ENCODE measurements around the gene ANKRD10.
A peak's percentile ranks its signal among the peaks of the same experiment; 100 is the strongest.
"Not testable (repeated sequence)": the region's sequence is repeated elsewhere in the genome, so short reads cannot be mapped to it uniquely, and the experiment has no call there.

Gene ANKRD10

GRCh38 chr13:110952135-110952534 lies 37.3 kb upstream of the ANKRD10 start:
- H3K36me3 ChIP-seq (replicated peaks); H3K4me1 ChIP-seq; H3K9me3 ChIP-seq; DNase-seq (ENCODE audit: low spot score in 2 of 2); H3K4me3 ChIP-seq; H3K27me3 ChIP-seq (ENCODE audit: low read depth); in situ Hi-C loops (cut with MboI; ENCODE audit: low sequenced_read_pairs): not testable (repeated sequence)

DNA sequence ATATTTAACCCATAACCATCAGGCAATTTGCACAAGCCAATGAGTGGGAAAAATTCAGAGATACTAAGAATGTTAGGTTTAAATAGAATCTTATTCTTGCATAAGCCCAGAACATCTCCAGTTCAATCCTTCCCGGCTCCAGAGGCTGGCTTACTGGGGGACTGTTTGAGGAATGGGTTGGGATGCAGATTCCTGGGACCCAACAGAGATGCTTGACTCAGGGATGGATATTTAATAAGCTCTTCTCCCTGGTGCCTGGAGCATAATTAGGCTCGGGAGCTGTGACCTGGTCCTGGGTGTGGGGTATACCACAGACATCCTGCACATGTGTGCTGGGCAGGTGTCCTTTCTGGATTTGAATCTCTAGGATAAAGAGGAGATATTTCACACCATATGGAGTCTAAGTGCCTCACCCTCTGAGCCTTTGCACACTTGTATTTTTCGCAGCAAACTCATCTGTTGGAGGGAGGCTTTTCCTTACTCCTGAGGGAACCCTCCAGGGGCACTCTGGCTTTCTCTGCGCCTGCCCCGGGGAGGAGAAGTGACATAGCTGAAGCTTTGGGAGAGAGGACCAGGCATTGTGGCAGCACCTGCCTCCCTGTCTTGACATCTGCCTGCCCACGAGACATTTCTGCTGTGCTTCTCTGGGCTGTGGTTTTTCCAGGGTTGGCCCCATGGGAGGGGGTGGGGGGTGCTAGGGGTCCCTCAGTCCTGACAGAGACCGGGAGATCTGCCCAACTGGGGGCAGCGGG lies 36.1 kb upstream of the ANKRD10 start:
- Histone ChIP-seq H3K4me1 (no peaks in the 10 kb centered on the region), H3K36me3 (replicated peaks) (no peaks in the 10 kb centered on the region), H3K4me3 (no peak overlapping the region), H3K9me3 (no peaks in the 10 kb centered on the region), H3K27me3 (ENCODE audit: low read depth) (no peaks in the 10 kb centered on the region)
- in situ Hi-C loops (cut with MboI; ENCODE audit: low sequenced_read_pairs): no loop called here
- no peak for DNase-seq (ENCODE audit: low spot score in 2 of 2)

DNA sequence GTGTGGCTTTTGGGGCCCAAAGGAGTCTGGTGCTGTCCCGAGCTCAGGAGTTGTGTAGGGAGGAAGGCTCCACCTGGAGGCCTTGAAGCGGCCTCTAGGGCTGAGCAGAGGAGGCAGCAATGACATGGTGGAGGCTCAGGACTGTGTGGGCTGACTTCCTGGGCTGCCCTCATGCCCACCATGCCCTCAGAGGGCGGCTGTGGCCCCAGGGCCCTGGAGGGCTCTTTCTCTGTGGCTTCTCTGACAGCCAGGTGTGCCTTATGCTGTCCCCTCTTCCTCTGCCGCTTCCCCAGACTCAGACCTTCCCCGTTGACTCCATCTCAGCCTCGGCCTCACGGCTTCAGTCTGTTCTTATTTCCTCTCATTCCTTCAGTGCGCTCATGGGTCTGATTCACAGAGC lies 35.5 kb upstream of the ANKRD10 start:
- Histone ChIP-seq H3K36me3 (replicated peaks) (no peaks in the 10 kb centered on the region), H3K9me3 (no peaks in the 10 kb centered on the region), H3K4me1 (no peaks in the 10 kb centered on the region), H3K27me3 (ENCODE audit: low read depth) (no peaks in the 10 kb centered on the region), H3K4me3 (no peak overlapping the region)
- DNase-seq (ENCODE audit: low spot score in 2 of 2): no peak
- in situ Hi-C loops (cut with MboI; ENCODE audit: low sequenced_read_pairs): no loop called here

- Histone ChIP-seq H3K36me3 (replicated peaks) (no peaks in the 10 kb centered on the region), H3K27me3 (ENCODE audit: low read depth) (no peaks in the 10 kb centered on the region), H3K4me1 (no peaks in the 10 kb centered on the region), H3K9me3 (no peaks in the 10 kb centered on the region), H3K4me3 (no peak overlapping the region)
- no peak for DNase-seq (ENCODE audit: low spot score in 2 of 2)
- in situ Hi-C loops (cut with MboI; ENCODE audit: low sequenced_read_pairs): no loop called here
Observed at GRCh38 chr13:110949628-110950027, 34.8 kb upstream of the ANKRD10 start.

DNA sequence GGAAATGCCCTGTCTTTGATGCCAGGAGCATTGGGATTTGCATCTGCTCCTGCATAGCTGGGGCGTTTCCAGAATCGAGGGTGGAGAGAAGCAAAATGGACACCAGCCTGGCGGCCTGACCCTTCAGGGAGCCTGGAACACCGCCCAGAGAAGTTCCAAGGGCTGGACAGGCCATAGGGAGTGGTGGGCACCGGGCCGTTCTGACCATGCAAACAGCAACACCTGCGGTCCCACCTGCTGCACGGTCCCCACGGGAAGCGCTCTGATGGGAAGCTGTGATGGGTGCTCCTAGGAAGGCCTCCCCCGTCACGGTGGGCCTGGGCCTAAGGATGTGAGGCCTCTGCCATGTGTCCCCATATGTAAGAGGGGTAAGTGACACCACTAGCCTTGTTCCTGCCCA lies 34.2 kb upstream of the ANKRD10 start:
- Histone ChIP-seq H3K4me3 (no peak overlapping the region), H3K9me3 (no peaks in the 10 kb centered on the region), H3K27me3 (ENCODE audit: low read depth) (no peaks in the 10 kb centered on the region), H3K36me3 (replicated peaks) (no peaks in the 10 kb centered on the region), H3K4me1 (no peaks in the 10 kb centered on the region)
- DNase-seq (ENCODE audit: low spot score in 2 of 2): no peak
- in situ Hi-C loops (cut with MboI; ENCODE audit: low sequenced_read_pairs): no loop called here

DNA sequence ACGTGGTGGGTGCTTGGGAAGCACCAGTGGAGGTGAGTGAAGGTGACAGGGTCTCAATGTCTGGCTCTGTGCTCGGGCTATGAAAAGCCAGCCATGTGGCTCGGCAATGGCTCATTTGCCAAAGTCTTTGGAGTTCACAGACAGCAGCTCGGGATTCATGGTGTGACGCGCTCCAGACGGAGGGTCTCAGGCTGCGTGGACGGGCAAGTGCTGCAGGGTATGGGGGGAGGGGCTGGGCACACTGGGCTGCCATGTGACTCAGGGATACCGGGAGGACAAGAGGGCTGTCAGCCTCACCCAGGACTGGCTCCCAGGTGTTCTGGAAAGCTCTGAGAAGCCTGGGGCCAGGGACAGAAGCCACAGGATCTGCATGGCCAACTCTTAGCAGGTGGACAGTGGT lies 32.5 kb upstream of the ANKRD10 start:
- DNase-seq (ENCODE audit: low spot score in 2 of 2); H3K27me3 ChIP-seq (ENCODE audit: low read depth); H3K4me3 ChIP-seq; H3K4me1 ChIP-seq; H3K9me3 ChIP-seq; H3K36me3 ChIP-seq (replicated peaks); in situ Hi-C loops (cut with MboI; ENCODE audit: low sequenced_read_pairs): not testable (repeated sequence)

DNA sequence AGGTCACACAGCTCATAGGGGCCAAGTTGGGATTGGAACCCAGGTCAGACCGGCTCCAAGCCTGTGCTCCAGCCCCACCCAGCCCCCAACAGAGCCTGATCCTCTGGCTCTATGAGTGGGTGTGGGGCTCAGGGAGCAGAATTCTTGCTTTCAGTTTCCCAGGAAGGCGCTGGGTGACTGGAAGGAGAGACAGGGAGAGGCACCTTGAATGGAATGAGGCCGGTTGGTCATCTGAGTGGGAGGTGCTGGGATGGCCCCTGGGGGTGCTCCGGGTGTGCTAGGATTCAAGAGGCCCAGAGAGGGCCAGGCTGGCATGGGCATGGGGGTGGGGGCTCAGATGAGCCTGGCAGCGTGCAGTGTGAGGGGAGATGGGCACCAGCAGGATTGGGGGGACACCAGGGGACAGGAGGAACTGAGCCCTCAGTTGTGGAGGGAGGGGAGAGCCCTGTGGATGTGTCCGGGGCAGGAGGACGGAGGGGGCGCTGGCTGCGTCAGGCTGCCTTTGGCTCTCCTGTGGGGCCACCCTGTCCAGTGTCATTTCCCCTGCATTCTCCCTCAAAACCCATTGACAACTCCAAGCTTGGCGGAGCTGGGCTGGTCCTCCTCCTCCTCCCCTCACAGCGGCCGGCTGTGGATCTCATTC lies 31.2 kb upstream of the ANKRD10 start:
- Histone ChIP-seq H3K36me3 (replicated peaks) (no peaks in the 10 kb centered on the region), H3K4me1 (no peaks in the 10 kb centered on the region), H3K27me3 (ENCODE audit: low read depth) (no peaks in the 10 kb centered on the region), H3K9me3 (no peaks in the 10 kb centered on the region), H3K4me3 (no peak overlapping the region)
- in situ Hi-C loops (cut with MboI; ENCODE audit: low sequenced_read_pairs): no loop called here
- no peak for DNase-seq (ENCODE audit: low spot score in 2 of 2)

GRCh38 chr13:110944968-110945927 lies 30.4 kb upstream of the ANKRD10 start:
- no peaks in the 10 kb centered on the region for H3K4me1 ChIP-seq
- in situ Hi-C loops (cut with MboI; ENCODE audit: low sequenced_read_pairs): no loop called here
- DNase-seq (ENCODE audit: low spot score in 2 of 2): no peak

DNA sequence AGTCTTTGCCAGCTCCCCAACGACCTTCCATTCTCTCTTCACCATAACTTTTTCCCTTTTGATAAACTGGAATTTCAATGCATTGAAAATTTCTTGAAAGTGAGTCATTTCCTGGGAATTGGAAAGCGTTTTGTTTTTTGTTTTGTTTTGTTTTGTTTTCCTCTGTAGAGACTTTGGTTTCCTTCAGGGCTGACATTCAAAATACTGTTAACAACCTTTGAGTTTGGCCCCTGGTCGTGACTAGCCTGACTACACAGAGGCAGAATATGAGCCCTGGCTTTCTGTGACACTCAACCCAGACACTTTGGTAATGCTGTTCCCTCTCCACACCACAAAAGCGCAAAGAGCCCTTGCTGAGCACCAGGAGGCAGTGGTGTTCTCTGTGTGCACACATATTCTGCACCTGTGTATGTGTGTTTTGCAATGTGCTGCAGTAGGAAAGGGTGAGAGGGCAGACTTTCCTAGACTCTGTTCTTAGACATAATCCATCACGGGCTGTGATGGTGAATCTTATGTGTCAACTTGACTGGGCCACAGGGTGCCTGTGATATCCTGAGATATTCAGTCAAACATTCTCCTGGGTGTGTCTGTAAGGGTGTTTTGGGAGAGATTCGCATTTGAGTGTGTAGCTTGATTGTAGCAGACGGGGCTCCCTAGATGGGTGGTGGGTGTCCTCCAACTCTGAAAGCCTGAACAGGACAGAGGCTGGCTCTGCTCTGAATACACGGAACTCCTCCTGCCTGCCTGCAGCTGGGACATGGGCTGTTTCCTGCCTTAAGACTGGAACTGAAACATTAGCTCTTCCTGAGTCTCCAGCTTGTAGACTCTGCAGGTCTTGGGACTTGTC lies 29.5 kb upstream of the ANKRD10 start:
- Histone ChIP-seq H3K4me1 (no peaks in the 10 kb centered on the region), H3K36me3 (replicated peaks) (no peaks in the 10 kb centered on the region), H3K9me3 (no peaks in the 10 kb centered on the region), H3K27me3 (ENCODE audit: low read depth) (no peaks in the 10 kb centered on the region), H3K4me3 (no peak overlapping the region)
- DNase-seq (ENCODE audit: low spot score in 2 of 2): peak in 1 of 2 experiments; percentile 29
- in situ Hi-C loops (cut with MboI; ENCODE audit: low sequenced_read_pairs): no loop called here

More at GRCh38 chr13:110944968-110945927, 30.4 kb upstream of the ANKRD10 start:
- Histone ChIP-seq H3K4me3 (no peak overlapping the region), H3K9me3 (no peaks in the 10 kb centered on the region), H3K27me3 (ENCODE audit: low read depth) (no peaks in the 10 kb centered on the region), H3K36me3 (replicated peaks) (no peaks in the 10 kb centered on the region)

- in situ Hi-C loops (cut with MboI; ENCODE audit: low sequenced_read_pairs): no loop called here
- Histone ChIP-seq H3K27me3 (ENCODE audit: low read depth) (no peaks in the 10 kb centered on the region), H3K4me3 (no peak overlapping the region), H3K36me3 (replicated peaks) (no peaks in the 10 kb centered on the region), H3K9me3 (no peaks in the 10 kb centered on the region), H3K4me1 (no peaks in the 10 kb centered on the region)
- no peak for DNase-seq (ENCODE audit: low spot score in 2 of 2)
Observed at GRCh38 chr13:110942248-110942981, 27.5 kb upstream of the ANKRD10 start.

DNA sequence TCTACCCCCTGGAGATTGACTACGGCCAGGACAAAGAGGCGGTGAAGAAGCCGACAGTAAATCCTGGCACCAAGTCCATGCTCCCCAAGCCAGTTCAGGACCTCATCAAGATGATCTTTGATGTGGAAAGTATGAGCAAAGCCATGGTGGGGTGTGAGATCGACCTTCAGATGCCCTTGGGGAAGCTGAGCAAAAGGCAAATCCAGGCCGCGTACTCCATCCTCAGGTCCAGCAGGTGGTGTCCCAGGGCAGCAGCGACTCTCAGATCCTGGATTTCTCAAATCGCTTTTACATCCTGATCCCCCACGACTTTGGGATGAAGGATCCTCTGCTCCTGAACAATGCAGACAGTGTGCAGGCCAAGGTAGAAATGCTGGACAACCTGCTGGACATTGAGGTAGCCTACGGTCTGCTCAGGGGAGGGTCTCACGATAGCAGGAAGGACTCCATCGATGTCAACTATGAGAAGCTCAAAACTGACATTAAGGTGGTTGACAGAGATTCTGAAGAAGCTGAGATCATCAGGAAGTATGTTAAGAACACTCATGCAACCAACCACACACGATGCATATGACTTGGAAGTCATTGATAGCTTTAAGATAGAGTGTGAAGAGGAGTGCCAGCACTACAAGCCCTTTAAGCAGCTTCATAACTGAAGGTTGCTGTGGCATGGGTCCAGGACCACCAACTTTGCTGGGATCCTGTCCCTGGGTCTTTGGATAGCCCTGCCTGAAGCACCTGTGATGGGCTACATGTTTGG lies 24.0 kb upstream of the ANKRD10 start:
- H3K27me3 ChIP-seq (ENCODE audit: low read depth): no peaks in the 10 kb centered on the region
- in situ Hi-C loops (cut with MboI; ENCODE audit: low sequenced_read_pairs): no loop called here
- H3K4me1 ChIP-seq: no peaks in the 10 kb centered on the region
- DNase-seq (ENCODE audit: low spot score in 2 of 2): no peak
- H3K36me3 ChIP-seq (replicated peaks): no peaks in the 10 kb centered on the region
- no peak overlapping the region for H3K4me3 ChIP-seq
- no peaks in the 10 kb centered on the region for H3K9me3 ChIP-seq

DNA sequence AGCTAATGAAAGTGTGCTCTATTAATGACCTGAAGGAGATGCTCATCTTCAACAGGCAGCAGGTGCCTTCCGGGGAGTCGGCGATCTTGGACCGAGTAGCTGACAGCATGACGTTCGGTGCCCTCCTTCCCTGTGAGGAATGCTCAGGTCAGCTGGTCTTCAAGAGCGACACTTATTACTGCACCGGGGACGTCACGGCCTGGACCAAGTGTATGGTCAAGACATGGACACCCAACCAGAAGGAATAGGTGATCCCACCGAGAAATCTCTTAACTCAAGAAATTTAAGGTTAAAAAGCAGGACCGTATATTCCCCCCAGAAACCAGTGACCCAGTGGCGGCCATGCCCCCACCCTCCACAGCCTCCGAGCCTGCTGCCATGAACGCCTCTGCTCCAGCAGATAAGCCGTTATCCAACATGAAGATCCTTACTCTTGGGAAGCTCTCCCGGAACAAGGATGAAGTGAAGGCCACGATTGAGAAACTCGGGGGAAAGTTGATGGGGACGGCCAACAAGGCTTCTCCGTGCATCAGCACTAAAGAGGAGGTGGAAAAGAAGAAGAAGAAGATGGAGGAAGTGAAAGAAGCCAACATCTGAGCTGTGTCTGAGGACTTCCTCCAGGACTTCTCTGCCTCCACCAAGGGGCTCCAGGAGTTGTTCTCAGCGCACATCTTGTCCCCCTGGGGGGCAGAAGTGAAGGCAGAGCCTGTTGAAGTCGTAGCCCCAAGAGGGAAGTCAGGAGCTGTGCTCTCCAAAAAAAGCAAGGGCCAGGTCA lies 22.8 kb upstream of the ANKRD10 start:
- no peak overlapping the region for H3K4me3 ChIP-seq
- no peaks in the 10 kb centered on the region for H3K4me1 ChIP-seq
- H3K9me3 ChIP-seq: peaks cover 2% of the 10 kb centered on the region; the same call in 1 of the 2 replicates
- H3K36me3 ChIP-seq (replicated peaks): no peaks in the 10 kb centered on the region
- no peaks in the 10 kb centered on the region for H3K27me3 ChIP-seq (ENCODE audit: low read depth)
- DNase-seq (ENCODE audit: low spot score in 2 of 2): no peak
- in situ Hi-C loops (cut with MboI; ENCODE audit: low sequenced_read_pairs): no loop called here

Data from HAP-1 (cell line).